Left ventricle myocardium inferior (tissue), 1 donor: ENCODE results near the gene SHISAL2A. TPM values are rescaled to one million over a fixed set of nuclear protein-coding genes. Genes with fewer than 3 reads are reported as not detected.
A peak's percentile ranks its signal among the peaks of the same experiment; 100 is the strongest.

ENCODE experiments used
- DNase-seq: peaks from one replicate; pipeline ENCODE4 v3.0.0-alpha.2; 2020
- H3K27ac ChIP-seq: fragments of 200-600 bp; replicated peaks from 2 replicates; pipeline ENCODE4 v1.8.0; 2021
- H3K27me3 ChIP-seq: fragments of 200-600 bp; 2 replicates; pipeline ENCODE4 v1.8.0; 2021; ENCODE audit warnings: low read depth
- H3K36me3 ChIP-seq: fragments of 200-600 bp; 2 replicates; pipeline ENCODE4 v1.8.0; 2021
- H3K4me1 ChIP-seq: fragments of 200-600 bp; 2 replicates; pipeline ENCODE4 v1.8.0; 2021
- H3K4me3 ChIP-seq: fragments of 200-600 bp; 2 replicates; pipeline ENCODE4 v1.8.0; 2021; ENCODE audit warnings: mild to moderate bottlenecking, moderate library complexity
- H3K9me3 ChIP-seq: fragments of 200-600 bp; replicated peaks from 2 replicates; pipeline ENCODE4 v1.8.0; 2021
- CTCF ChIP-seq: fragments of 200-600 bp; IDR thresholded peaks from 2 replicates; pipeline ENCODE4 v1.8.0; 2021; ENCODE audit warnings: antibody characterized with exemption, mild to moderate bottlenecking, borderline replicate concordance
- intact Hi-C: fragments of 100-400 bp; cut with micrococcal nuclease; formaldehyde crosslinking; loops from one replicate; pipeline ENCODE4 v1.11.0; 2022
- total RNA-seq: library from RNA; stranded (reverse); fragmentation: NEBNext Ultra II Directional; extraction: Animal tissue kit (Norgen Biotek cat#: 25700); gene quantifications from one replicate; pipeline ENCODE4 v1.2.1, GENCODE V29; 2021
- donor health status: DM: no; HTN: yes; CAD: no; lungs with severe emphysema.

The SHISAL2A gene
- total RNA-seq, 1 donor from 2014 or later: not detected

GRCh38 chr1:52677076-52677806 lies 44.3 kb downstream of the SHISAL2A start:
- no peak for TF ChIP-seq CTCF
- no peaks in the 10 kb centered on the region for H3K9me3 ChIP-seq
- intact Hi-C loops: no loop called here
- peaks cover 23% of the 10 kb centered on the region for H3K4me1 ChIP-seq
- no peak overlapping the region for H3K4me3 ChIP-seq
- H3K27me3 ChIP-seq: no peaks in the 10 kb centered on the region
- H3K27ac ChIP-seq: peak overlapping the region; percentile 81
- DNase-seq: peak; percentile 51
- H3K36me3 ChIP-seq: no peaks in the 10 kb centered on the region

DNA sequence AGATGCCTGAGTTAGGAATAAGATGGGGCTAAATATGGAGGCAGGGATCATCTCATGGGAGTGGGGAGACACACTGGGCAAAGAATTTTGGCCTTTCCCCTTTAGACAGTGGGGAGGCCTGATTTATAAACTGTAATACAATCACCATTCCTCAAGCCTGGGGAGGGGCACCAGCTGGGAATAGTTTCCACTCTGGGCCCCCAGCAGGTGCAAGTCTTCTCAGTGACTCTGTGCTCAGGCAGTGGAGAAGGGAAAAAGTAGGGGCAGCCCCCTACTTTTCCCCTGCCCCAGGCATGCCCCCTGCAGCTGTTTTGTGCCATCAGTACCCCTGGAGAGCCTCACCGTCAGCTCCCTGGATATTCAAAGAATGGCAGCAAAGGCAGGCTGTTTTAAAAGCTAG lies 46.1 kb downstream of the SHISAL2A start:
- intact Hi-C loops: no loop called here
- no peak overlapping the region for H3K27ac ChIP-seq

DNA sequence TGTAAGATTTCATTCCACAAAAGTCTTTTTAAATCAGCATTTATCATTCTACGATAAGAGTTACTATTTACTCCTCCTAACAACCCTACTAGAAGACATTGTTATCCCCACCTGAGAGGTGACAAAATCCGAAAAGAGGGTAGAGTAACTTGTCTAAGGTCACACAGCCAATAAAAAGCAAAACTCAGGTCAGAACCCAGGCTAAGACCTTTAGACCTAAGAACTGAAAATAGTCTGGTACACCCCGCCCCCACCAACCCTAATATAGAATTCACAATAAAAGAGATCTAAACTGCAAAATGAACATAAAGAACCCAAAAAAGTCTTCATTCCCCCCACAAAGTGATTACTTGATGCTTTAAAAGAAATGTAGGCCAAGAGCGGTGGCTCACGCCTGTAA lies 46.5 kb downstream of the SHISAL2A start:
- H3K27me3 ChIP-seq: no peaks in the 10 kb centered on the region
- no peaks in the 10 kb centered on the region for H3K36me3 ChIP-seq
- no peak overlapping the region for H3K27ac ChIP-seq
- no peaks in the 10 kb centered on the region for H3K9me3 ChIP-seq
- no peak for TF ChIP-seq CTCF
- peaks cover 21% of the 10 kb centered on the region for H3K4me1 ChIP-seq
- DNase-seq: no peak
- intact Hi-C loops: no loop called here
- H3K4me3 ChIP-seq: no peak overlapping the region

More for the DNA sequence above, 46.1 kb downstream of the SHISAL2A start:
- Histone ChIP-seq H3K9me3 (no peaks in the 10 kb centered on the region), H3K4me1 (peaks cover 21% of the 10 kb centered on the region), H3K27me3 (no peaks in the 10 kb centered on the region), H3K36me3 (no peaks in the 10 kb centered on the region), H3K4me3 (no peak overlapping the region)
- no peak for TF ChIP-seq CTCF
- DNase-seq: no peak

DNA sequence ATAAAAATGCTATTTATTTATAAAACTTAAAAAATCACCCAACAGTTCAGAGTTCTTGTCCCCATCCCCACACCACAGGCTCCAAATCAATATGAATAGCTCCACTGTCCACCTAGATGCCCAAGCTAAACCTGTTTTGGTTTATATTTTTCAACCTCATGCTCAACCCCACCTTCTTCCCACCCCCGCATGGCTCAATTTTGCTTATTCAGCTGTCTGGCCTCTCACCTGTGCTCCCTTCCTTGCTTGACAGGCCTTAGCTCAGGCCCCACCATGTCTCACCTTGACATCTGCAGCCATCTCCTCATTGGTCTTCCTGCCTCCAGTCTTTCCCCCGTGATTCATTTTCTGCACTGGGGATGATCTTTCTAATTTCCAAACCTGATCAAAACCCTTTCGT lies 47.4 kb downstream of the SHISAL2A start:
- no peaks in the 10 kb centered on the region for H3K27me3 ChIP-seq
- intact Hi-C loops: loop anchor here (10.0 kb wide), 1 partner anchor 556 kb away; no protein-coding TSS in a partner anchor
- no peak overlapping the region for H3K4me3 ChIP-seq
- peaks cover 21% of the 10 kb centered on the region for H3K4me1 ChIP-seq
- H3K36me3 ChIP-seq: no peaks in the 10 kb centered on the region
- H3K27ac ChIP-seq: no peak overlapping the region
- DNase-seq: no peak
- TF ChIP-seq CTCF: no peak
- H3K9me3 ChIP-seq: no peaks in the 10 kb centered on the region

DNA sequence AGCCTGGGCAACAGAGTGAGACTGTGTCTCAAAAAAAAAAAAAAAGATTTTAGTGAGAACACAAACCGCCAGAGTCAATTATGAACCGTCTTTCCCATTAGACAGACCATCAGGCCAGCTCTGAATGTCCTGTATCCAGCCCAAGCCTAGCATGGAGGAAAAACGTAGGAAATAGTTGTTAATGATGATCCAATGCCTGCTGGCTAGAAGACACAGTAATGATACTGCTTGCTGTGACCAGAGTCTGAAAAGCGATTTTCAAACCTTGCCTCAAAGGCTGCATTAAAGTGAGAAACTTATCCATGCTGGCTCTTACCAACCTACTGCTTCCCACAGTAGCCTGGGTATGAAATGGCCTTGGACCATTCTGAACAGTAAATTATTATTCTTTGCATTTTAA lies 48.2 kb downstream of the SHISAL2A start:
- no peak overlapping the region for H3K27ac ChIP-seq
- H3K27me3 ChIP-seq: no peaks in the 10 kb centered on the region
- intact Hi-C loops: loop anchor here (10.0 kb wide), 1 partner anchor 556 kb away; no protein-coding TSS in a partner anchor
- no peak overlapping the region for H3K4me3 ChIP-seq
- H3K36me3 ChIP-seq: no peaks in the 10 kb centered on the region
- no peak for TF ChIP-seq CTCF
- H3K9me3 ChIP-seq: no peaks in the 10 kb centered on the region
- peaks cover 23% of the 10 kb centered on the region for H3K4me1 ChIP-seq
- no peak for DNase-seq
